HG03342 (cell line): Measurements from ENCODE around the gene LRP4.

ENCODE experiments used
- ATAC-seq: cut with Tn5 transposase; IDR thresholded peaks from one replicate; pipeline ENCODE4 v1.9.1; 2021; ENCODE audit warnings: mild to moderate bottlenecking, moderate library complexity; ENCODE audit not compliant: unreplicated experiment

LRP4 gene

GRCh38 chr11:46896719-46897406 lies 21.5 kb downstream of the LRP4 start:
- no peak for ATAC-seq

- no peak for ATAC-seq
These were observed 22.5 kb downstream of the LRP4 start for GRCh38 chr11:46895821-46896220.

- ATAC-seq: no peak
These were observed 23.4 kb downstream of the LRP4 start for GRCh38 chr11:46894961-46895360.

GRCh38 chr11:46894506-46894905 lies 23.8 kb downstream of the LRP4 start:
- no peak for ATAC-seq

GRCh38 chr11:46892838-46893237 lies 25.5 kb downstream of the LRP4 start:
- no peak for ATAC-seq

GRCh38 chr11:46892109-46892508 lies 26.2 kb downstream of the LRP4 start:
- ATAC-seq: no peak

- no peak for ATAC-seq
These were observed 27.7 kb downstream of the LRP4 start for GRCh38 chr11:46890665-46891064.

DNA sequence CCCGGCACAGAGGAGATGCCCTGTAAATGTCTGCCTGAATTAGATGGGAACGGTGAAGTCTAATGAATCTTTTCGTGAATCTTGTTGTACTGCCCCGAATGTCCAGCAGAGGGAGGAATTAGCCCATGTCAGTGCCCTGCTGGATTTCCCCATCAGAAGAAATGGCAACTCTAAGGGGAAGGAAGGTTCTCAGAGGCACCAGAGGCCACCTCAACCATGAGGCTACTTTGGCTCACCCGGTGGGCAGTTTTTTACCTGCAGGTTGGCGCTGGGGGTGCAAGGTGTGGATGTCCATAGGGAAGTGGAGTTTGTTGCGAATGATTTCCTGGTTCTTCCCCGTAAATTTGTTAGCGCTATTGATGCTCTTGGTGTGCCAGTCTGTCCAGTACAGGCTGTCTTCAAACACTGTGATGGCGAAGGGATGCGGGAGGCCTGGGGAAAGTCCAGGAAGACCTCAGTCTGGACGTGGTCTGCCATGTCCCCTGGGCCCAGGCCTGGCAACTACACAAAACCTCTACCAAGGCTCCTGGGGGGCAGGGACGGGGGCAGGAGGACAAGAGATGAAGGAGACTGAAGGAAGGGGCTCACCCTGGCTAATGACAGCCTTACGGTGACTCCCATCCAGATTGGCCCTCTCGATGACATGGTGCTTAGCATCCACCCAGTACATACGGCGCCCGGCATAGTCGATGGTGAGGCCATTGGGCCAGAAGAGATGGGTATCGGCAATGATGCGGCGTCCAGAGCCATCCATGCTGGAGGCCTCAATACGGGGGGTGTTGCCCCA lies 28.5 kb downstream of the LRP4 start:
- peak; percentile 62 for ATAC-seq

DNA sequence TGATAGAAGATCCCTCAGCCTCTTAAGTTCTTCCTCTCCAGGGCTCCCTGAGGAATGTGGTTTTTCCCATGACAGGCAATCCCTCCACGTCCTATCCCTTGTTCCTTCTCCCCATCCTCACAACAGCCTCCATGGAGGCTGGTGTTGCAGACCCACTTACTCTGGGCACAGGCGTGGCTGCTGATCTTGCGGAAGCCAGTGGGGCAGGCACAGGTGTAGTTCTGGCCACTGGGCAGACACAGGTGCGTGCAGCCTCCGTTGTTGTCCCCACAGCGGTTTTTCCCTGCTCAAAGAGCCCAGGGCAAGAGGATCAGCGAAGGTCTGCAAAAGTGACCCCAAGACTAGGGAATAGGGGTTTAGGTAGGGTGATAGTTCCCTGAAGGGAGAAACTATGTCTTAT lies 29.1 kb downstream of the LRP4 start:
- no peak for ATAC-seq

GRCh38 chr11:46888636-46889035 lies 29.7 kb downstream of the LRP4 start:
- ATAC-seq: no peak

- ATAC-seq: no peak
These were observed 32.1 kb downstream of the LRP4 start for GRCh38 chr11:46886211-46886610.

GRCh38 chr11:46879056-46879585 lies 39.2 kb downstream of the LRP4 start:
- no peak for ATAC-seq

- ATAC-seq: no peak
These were observed 40.8 kb downstream of the LRP4 start for GRCh38 chr11:46877580-46877979.

DNA sequence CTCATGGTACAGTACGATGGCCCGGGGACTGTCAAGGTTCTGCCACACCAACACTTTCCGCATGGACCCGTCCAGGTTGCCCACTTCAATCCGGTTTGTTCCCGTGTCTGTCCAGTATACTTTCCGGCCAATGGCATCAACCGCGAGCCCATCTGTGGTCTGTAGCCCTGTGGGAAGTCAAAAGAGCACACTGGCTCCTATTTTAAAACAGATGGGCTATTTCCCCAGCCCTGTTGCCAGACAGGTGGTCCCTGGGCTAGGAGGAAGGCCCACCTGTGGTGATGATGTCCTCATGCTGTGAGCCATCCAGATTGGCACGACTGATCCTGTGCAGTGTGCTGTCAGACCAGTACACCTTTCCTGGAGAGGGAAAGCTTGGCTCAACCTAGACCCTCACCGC lies 41.9 kb downstream of the LRP4 start:
- ATAC-seq: no peak

- ATAC-seq: no peak
These were observed 43.8 kb downstream of the LRP4 start for GRCh38 chr11:46874586-46874985.

- no peak for ATAC-seq
These were observed 49.4 kb downstream of the LRP4 start for GRCh38 chr11:46868912-46869311.

DNA sequence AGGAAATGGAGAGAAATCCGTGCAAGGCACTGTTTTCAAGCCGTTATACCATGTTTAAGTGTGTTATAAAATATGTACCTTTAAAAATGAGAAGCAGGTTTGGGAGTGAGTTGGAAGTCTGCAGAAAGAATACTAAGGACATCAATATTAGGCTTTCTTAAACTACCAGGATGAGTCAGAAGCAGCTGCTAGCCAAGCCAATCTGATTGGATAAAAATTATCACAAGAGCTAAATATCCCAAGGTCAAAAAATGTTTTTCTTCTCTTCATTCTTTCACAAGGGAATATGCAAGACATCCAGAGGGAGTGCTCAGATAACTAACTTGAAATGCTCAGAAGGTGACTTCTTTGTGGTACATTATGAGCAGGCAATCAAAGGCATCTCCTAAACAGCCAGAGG lies 53.0 kb downstream of the LRP4 start:
- ATAC-seq: no peak

DNA sequence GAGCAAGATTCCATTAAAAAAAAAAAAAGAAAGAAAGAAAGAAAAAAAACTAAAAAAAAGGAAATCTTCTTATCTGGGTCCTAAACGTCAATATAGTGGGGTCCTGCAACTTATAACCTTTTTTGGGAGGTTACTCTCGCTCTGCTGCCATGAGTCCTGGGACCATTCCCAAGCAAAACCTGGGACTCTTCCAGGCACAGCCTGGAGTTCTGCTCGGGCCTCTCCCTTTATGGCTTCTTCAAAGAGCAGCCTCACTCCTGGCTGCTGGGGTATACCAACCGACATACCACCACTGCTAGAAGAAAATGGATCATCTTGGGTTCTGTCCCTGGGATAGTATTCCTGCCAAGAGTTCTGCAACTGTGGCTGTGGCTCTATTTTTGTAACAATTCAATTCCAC lies 58.1 kb downstream of the LRP4 start:
- ATAC-seq: no peak

DNA sequence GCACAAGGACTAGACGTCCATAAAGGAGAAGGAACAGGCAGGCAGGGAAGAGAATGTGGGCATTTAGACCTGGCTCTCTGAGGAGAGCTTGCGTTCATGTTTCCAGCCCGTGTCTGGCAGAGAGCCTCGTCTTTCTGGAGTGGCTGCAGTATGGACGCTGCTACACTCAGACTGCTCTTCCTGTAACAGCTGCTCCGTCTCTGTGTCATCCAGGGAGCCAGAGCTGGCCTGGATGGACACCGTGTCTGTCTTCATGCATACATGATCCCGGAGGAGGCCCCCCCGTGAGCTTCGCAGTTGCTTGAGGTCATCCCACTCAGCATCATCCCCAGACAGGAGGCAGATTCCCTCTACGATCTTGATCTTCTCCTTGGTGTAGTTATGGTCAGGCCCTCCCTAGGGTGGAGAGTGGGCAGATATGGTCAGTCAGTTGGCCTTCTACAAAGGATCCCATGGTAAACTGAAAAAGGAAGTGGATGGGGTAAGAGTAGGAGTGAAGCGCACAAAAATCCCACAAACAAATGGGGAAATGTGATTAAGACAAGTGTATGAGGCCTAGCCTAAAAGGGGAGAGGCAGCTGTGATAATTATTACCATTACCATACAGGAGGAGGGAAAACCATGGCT lies 59.3 kb downstream of the LRP4 start:
- no peak for ATAC-seq

DNA sequence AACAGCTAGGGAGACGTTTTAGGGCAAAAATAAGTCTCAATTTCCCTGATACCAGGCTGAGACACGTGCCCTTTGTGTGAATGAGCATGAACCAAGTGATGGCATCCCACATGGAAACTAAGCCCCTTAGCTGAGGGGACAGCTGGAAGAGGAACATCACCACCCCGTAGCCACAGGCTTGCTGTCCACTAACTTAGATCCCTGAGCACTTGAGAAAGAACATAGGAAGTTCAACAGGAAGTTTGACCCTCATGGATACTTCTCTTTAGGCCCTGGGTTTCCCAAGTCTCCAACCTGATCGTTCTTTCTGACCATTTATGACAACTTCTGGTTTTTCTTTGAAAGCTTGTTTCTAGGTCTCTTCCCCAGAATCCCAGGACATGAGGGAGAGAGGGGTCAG lies 60.7 kb downstream of the LRP4 start:
- ATAC-seq: no peak

DNA sequence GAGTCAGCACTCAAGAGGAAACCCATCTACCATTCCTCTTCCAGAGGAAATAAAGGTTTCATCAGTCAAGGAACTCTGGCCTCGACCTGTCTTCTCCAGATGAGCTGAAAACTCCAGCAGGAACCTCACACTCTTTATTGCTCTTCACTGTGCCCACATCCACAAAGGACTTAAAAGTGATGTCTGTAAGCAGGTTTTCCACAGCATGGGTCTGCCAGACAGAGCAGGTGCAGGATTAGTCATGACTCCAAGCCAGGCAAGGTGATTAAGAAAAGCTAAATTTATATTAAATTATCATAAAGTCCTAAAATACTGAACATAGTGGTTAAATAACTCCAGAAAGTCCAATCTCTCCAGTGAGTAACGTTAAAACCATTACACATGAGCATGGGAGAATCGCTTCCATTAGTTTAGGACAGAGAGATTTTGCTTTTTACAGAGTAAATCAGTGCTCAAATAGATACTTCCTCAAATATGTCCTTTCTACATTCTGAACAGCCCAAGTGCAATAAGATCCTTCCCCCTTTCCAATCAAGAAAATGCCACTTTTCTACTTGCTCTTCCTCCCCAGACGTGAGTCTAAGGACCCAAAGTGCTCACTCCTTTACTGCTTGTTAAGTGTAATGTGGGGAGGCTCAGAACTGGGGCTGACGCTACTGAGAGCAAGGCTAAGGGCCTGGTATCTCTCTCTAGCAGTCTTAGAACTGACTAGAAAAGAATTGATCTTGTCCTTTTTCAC lies 61.6 kb downstream of the LRP4 start:
- ATAC-seq: no peak
